Kidney (tissue), 14 donors: ENCODE results near the gene PFDN6. TPM values are rescaled to one million over a fixed set of nuclear protein-coding genes. Genes with fewer than 3 reads are reported as not detected.

Experiments used
- DNase-seq, 5 donors: peaks; one replicate each; pipeline ENCODE4 v3.0.0-alpha.2; 2013 to 2020
- FAIRE-seq: peaks from 2 replicates; lab custom pipeline; 2012; peaks lifted over from hg19 to GRCh38; lab: Jason Lieb, UNC
- H3K27ac ChIP-seq, 2 donors: one replicate each; pipeline ENCODE4 v1.7.0; 2013; ENCODE audit warnings: low read depth in 2 of 2, low read length in 2 of 2, inconsistent platforms in 1 of 2
- H3K27me3 ChIP-seq: one replicate; pipeline ENCODE4 v1.7.1; 2013; ENCODE audit warnings: low read length, inconsistent platforms; ENCODE audit not compliant: control insufficient read depth, insufficient read depth
- H3K36me3 ChIP-seq, 3 donors: one replicate each; pipeline versions ENCODE4 v1.7.0 to v1.7.1; 2013; ENCODE audit warnings: low read length in 3 of 3, control low read depth in 1 of 3, inconsistent platforms in 1 of 3; ENCODE audit not compliant: insufficient read depth in 3 of 3, control insufficient read depth in 2 of 3
- H3K4me1 ChIP-seq, 3 donors: one replicate each; pipeline versions ENCODE4 v1.7.0 to v1.7.1; 2013; ENCODE audit warnings: low read length in 3 of 3, inconsistent platforms in 1 of 3, low read depth in 1 of 3; ENCODE audit not compliant: control insufficient read depth in 2 of 3, insufficient read depth in 2 of 3
- H3K4me3 ChIP-seq, 3 donors: one replicate each; pipeline versions ENCODE4 v1.7.0 to v1.8.1; 2013; ENCODE audit warnings: low read length in 3 of 3, control low read depth in 1 of 3, inconsistent platforms in 1 of 3
- H3K9ac ChIP-seq, 3 donors: one replicate each; pipeline versions ENCODE4 v1.7.0 to v1.7.1; 2013; ENCODE audit warnings: low read length in 3 of 3, control low read depth in 1 of 3, inconsistent platforms in 1 of 3
- H3K9me3 ChIP-seq, 3 donors: one replicate each; pipeline versions ENCODE4 v1.7.0 to v1.7.1; 2013; ENCODE audit warnings: low read length in 3 of 3, control low read depth in 1 of 3, inconsistent platforms in 1 of 3; ENCODE audit not compliant: control insufficient read depth in 2 of 3, insufficient read depth in 1 of 3
- intact Hi-C: fragments of 100-400 bp; cut with DNase I; formaldehyde crosslinking; loops from one replicate; pipeline ENCODE4 v1.11.1; 2022
- polyA plus RNA-seq: library from polyadenylated mRNA; stranded (reverse); fragments of 350-450 nt; fragmentation: Illumina TruSeq; extraction: RNeasy Lipid Tissue Mini Kit (QIAGEN cat#74804); gene quantifications from one replicate; pipeline ENCODE4 v1.2.3, GENCODE V29; 2014; ENCODE audit warnings: low read depth, low replicate concordance; ENCODE audit not compliant: insufficient read depth
- total RNA-seq: library from RNA; stranded (reverse); fragmentation: NEBNext Ultra II Directional; extraction: Animal tissue kit (Norgen Biotek cat#: 25700); gene quantifications from one replicate; pipeline ENCODE4 v1.2.1, GENCODE V29; 2021
- TF ChIP-seq, protein P1 (sequence below): IDR thresholded peaks from 3 replicates; pipeline ENCODE4 v1.5.1; 2012; ENCODE audit warnings: mild to moderate bottlenecking, moderate library complexity, borderline replicate concordance; ENCODE audit not compliant: insufficient read depth; ENCODE audit errors: extremely low read depth
- donor health status: control.
- donor health status: control.
- donor health status: control.
- donor health status: control.
- donor health status: control.
- donor health status: DM: yes; HTN: yes; CAD: no.
- donor health status: Normal renal cell carcinoma (clear cell type).

The PFDN6 gene
- total and polyA plus RNA-seq, 2 donors from 2014 or later = 46.8 to 159 TPM

- no peak for FAIRE-seq
- Histone ChIP-seq H3K27ac (peak overlapping the region in 1 of 2 donors; percentile 54), H3K36me3 (peaks cover 5 to 17% (median 11%) of the 10 kb centered on the region in 3 donors), H3K9me3 (no peaks in the 10 kb centered on the region), H3K4me3 (peak overlapping the region; percentile 56 to 63 (median 61)), H3K4me1 (peaks cover 0 to 39% (median 12%) of the 10 kb centered on the region in 3 donors), H3K27me3 (no peaks in the 10 kb centered on the region), H3K9ac (no peak overlapping the region)
- intact Hi-C loops = no loop called here
- TF ChIP-seq, protein P1, sequence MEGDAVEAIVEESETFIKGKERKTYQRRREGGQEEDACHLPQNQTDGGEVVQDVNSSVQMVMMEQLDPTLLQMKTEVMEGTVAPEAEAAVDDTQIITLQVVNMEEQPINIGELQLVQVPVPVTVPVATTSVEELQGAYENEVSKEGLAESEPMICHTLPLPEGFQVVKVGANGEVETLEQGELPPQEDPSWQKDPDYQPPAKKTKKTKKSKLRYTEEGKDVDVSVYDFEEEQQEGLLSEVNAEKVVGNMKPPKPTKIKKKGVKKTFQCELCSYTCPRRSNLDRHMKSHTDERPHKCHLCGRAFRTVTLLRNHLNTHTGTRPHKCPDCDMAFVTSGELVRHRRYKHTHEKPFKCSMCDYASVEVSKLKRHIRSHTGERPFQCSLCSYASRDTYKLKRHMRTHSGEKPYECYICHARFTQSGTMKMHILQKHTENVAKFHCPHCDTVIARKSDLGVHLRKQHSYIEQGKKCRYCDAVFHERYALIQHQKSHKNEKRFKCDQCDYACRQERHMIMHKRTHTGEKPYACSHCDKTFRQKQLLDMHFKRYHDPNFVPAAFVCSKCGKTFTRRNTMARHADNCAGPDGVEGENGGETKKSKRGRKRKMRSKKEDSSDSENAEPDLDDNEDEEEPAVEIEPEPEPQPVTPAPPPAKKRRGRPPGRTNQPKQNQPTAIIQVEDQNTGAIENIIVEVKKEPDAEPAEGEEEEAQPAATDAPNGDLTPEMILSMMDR = no peak
- DNase-seq = peak in 2 of 5 donors; percentile 80 to 82
These were observed 27.4 kb downstream of the PFDN6 start for GRCh38 chr6:33316603-33317418.

- Histone ChIP-seq H3K4me1 (peaks cover 0 to 38% (median 12%) of the 10 kb centered on the region in 3 donors), H3K27me3 (no peaks in the 10 kb centered on the region), H3K36me3 (peaks cover 5 to 17% (median 11%) of the 10 kb centered on the region in 3 donors), H3K9ac (no peak overlapping the region), H3K27ac (peak overlapping the region; percentile 45 to 54), H3K4me3 (peak overlapping the region; percentile 56 to 63 (median 61)), H3K9me3 (no peaks in the 10 kb centered on the region)
- no peak for FAIRE-seq
- intact Hi-C loops = no loop called here
- TF ChIP-seq, protein P1 = no peak
- no peak for DNase-seq
These were observed 27.9 kb downstream of the PFDN6 start for GRCh38 chr6:33317419-33317668.

DNA sequence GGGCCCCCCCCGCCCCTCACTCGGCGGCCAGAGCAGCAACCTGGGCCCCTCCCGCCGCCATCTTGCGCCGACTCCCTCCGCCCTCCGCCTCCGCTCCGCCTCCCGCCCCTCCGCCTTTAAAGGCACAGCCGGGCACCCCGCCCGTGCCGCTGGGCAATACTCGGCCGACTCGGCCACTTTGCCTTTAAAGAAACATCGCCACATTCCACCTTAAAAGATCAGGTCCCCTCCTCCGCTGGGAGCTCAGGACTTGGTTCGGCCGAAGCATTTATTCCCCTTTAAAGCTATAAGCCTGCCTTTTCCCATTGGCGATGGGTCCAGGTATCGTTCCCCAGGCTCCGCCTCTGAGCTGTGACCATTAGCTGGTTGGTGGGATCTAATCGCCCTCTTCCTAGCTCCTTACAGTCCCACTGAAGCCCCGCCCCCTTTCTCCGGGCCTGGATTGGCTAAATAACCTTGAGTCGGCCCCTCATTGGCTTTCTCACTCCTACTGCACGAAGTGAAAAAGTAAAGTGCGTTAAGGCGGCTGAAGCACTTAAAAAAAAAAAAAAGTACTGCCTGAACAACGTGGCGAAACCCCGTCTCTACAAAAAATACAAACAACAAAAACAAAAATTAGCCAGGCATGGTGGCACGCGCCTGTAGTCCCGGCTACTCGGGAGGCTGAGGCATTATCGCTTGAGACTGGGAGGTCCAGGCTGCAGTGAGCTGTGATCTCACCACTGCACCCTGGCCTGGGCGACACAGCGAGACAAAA lies 28.4 kb downstream of the PFDN6 start, which contains the start of gene ZBTB22:
Gene ZBTB22 (minus strand): TSS at position 76 of the 757 bp plus-strand sequence. CDS start 828 bp downstream, outside the sequence.
- Histone ChIP-seq H3K36me3 (peaks cover 5 to 17% (median 11%) of the 10 kb centered on the region in 3 donors), H3K9ac (peak within 1 kb of the TSS in 2 of 3 donors; percentile 30 to 58), H3K4me3 (peak within 1 kb of the TSS; percentile 61 to 89 (median 77)), H3K9me3 (no peaks in the 10 kb centered on the region), H3K4me1 (peaks cover 0 to 35% (median 12%) of the 10 kb centered on the region in 3 donors), H3K27ac (peak within 1 kb of the TSS; percentile 45 to 54), H3K27me3 (no peaks in the 10 kb centered on the region)
- DNase-seq (peak; percentile 99 to 100 (median 99)), FAIRE-seq (peak; percentile 98)
- TF ChIP-seq, protein P1 = peak; percentile 7
- intact Hi-C loops = no loop called here
